DOHH2 (cell line): ENCODE measurements around the gene FLCN.

ENCODE experiments used
- CTCF ChIP-seq: fragments of 200-600 bp; sonication (generic); IDR thresholded peaks from one replicate; pipeline ENCODE4 v1.5.1; 2014; ENCODE audit warnings: antibody characterized with exemption, mild to moderate bottlenecking, low read depth, low read length; ENCODE audit not compliant: poor library complexity, severe bottlenecking
- EZH2phosphoT487 ChIP-seq: fragments of 200-600 bp; sonication (generic); IDR thresholded peaks from 2 replicates; pipeline ENCODE4 v1.6.1; 2017; ENCODE audit warnings: borderline replicate concordance, mild to moderate bottlenecking, antibody characterized with exemption, low read length, moderate library complexity, mixed read lengths

GRCh38 chr17:17167986-17168385 is 69.0 kb downstream of the FLCN start:
- TF ChIP-seq CTCF (no peak), EZH2phosphoT487 (no peak)
